GM23338 (cell line): ENCODE results near the gene CNDP2.

Experiments used
- CREB1 ChIP-seq: fragments of 250-450 bp; sonication (Bioruptor Pico); IDR thresholded peaks from 2 replicates; pipeline ENCODE4 v1.5.0; 2020; ENCODE audit warnings: low read depth, mild to moderate bottlenecking, moderate library complexity
- ETS1 ChIP-seq: IDR thresholded peaks from 2 replicates; pipeline ENCODE4 v1.6.1; 2016; ENCODE audit warnings: antibody characterized with exemption
- EZH2 ChIP-seq: fragments of 200-600 bp; sonication (generic); IDR thresholded peaks from one replicate; pipeline ENCODE4 v1.8.0; 2017; ENCODE audit warnings: antibody characterized with exemption, mild to moderate bottlenecking, low read depth; ENCODE audit not compliant: unreplicated experiment
- EZH2phosphoT487 ChIP-seq: fragments of 200-600 bp; sonication (generic); IDR thresholded peaks from one replicate; pipeline ENCODE4 v1.8.1; 2018; ENCODE audit warnings: antibody characterized with exemption; ENCODE audit not compliant: unreplicated experiment
- JUNB ChIP-seq: IDR thresholded peaks from one replicate; pipeline ENCODE4 v1.6.1; 2016; ENCODE audit warnings: antibody characterized with exemption; ENCODE audit not compliant: unreplicated experiment
- POLR2AphosphoS5 ChIP-seq: IDR thresholded peaks from 2 replicates; pipeline ENCODE4 v1.6.1; 2016; ENCODE audit warnings: antibody characterized with exemption, low read depth
- REST ChIP-seq: IDR thresholded peaks from one replicate; pipeline ENCODE4 v1.6.1; 2018; ENCODE audit warnings: antibody characterized with exemption; ENCODE audit not compliant: unreplicated experiment
- STAT1 ChIP-seq: IDR thresholded peaks from one replicate; pipeline ENCODE4 v1.6.1; 2016; ENCODE audit warnings: antibody characterized with exemption; ENCODE audit not compliant: unreplicated experiment
- TF ChIP-seq, protein P1 (sequence below), 2 experiments: fragments of 200-600 bp in 1 of 2; sonication (generic) in 1 of 2; conservative IDR thresholded peaks; 2 replicates each; pipeline versions ENCODE4 v1.5.1 to v1.6.1; 2016 to 2017; ENCODE audit warnings: antibody characterized with exemption in 2 of 2, low read depth in 2 of 2, mild to moderate bottlenecking in 2 of 2, moderate library complexity in 1 of 2

GRCh38 chr18:74488864-74489263 is 7.3 kb upstream of the CNDP2 start:
- TF ChIP-seq EZH2phosphoT487: no peak
- TF ChIP-seq, protein P1, sequence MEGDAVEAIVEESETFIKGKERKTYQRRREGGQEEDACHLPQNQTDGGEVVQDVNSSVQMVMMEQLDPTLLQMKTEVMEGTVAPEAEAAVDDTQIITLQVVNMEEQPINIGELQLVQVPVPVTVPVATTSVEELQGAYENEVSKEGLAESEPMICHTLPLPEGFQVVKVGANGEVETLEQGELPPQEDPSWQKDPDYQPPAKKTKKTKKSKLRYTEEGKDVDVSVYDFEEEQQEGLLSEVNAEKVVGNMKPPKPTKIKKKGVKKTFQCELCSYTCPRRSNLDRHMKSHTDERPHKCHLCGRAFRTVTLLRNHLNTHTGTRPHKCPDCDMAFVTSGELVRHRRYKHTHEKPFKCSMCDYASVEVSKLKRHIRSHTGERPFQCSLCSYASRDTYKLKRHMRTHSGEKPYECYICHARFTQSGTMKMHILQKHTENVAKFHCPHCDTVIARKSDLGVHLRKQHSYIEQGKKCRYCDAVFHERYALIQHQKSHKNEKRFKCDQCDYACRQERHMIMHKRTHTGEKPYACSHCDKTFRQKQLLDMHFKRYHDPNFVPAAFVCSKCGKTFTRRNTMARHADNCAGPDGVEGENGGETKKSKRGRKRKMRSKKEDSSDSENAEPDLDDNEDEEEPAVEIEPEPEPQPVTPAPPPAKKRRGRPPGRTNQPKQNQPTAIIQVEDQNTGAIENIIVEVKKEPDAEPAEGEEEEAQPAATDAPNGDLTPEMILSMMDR (conservative IDR thresholded peaks at IDR 0.05; ENCODE audit: low read depth in 2 of 2): no peak
- TF ChIP-seq CREB1 (CRISPR knock-in tag): no peak
- TF ChIP-seq EZH2: no peak
- TF ChIP-seq STAT1: no peak
- no peak for TF ChIP-seq JUNB
- TF ChIP-seq ETS1: no peak
- no peak for TF ChIP-seq REST
- no peak for TF ChIP-seq POLR2AphosphoS5
